OCI-LY3 (cell line): ENCODE data around the gene HDDC2.
"Not testable (repeated sequence)": the region's sequence is repeated elsewhere in the genome, so short reads cannot be mapped to it uniquely, and the experiment has no call there.

Source experiments
- H2AFZ ChIP-seq: fragments of 200-600, 300-600 bp; shearing (Covaris generic); 2 replicates; pipeline ENCODE4 v1.6.0; 2014; ENCODE audit warnings: antibody characterized with exemption, low read depth, low read length
- H3K27ac ChIP-seq: fragments of 200-600, 300-600 bp; sonication (generic); 2 replicates; pipeline ENCODE4 v1.5.1; 2014; ENCODE audit warnings: mild to moderate bottlenecking, low read length, moderate library complexity, mixed read lengths
- H3K27me3 ChIP-seq: fragments of 200-600, 300-600 bp; sonication (generic); 2 replicates; pipeline ENCODE4 v1.6.1; 2014; ENCODE audit warnings: low read depth, low read length, mixed read lengths
- H3K36me3 ChIP-seq: fragments of 200-600, 300-600 bp; sonication (generic); replicated peaks from 2 replicates; pipeline ENCODE3; 2014; ENCODE audit warnings: low read depth, low read length, mixed read lengths
- H3K4me1 ChIP-seq: fragments of 300-600, 200-600 bp; sonication (generic); 2 replicates; pipeline ENCODE4 v1.6.1; 2014; ENCODE audit warnings: low read length, mixed read lengths
- H3K4me2 ChIP-seq: fragments of 200-600, 300-600 bp; sonication (generic); 2 replicates; pipeline ENCODE4 v1.6.1; 2014; ENCODE audit warnings: low read length, mixed read lengths
- H3K4me3 ChIP-seq: fragments of 300-600, 200-600 bp; sonication (generic); 2 replicates; pipeline ENCODE4 v1.5.1; 2014; ENCODE audit warnings: antibody characterized with exemption, mild to moderate bottlenecking, low read length, moderate library complexity
- H3K79me2 ChIP-seq: fragments of 300-600, 200-600 bp; shearing (Covaris generic); 2 replicates; pipeline ENCODE4 v1.6.1; 2014; ENCODE audit warnings: mild to moderate bottlenecking, low read length, mixed read lengths
- H3K9ac ChIP-seq: fragments of 300-600, 200-600 bp; shearing (Covaris generic); 2 replicates; pipeline ENCODE4 v1.6.0; 2014; ENCODE audit warnings: mild to moderate bottlenecking, low read length, moderate library complexity
- H3K9me3 ChIP-seq: fragments of 200-600, 300-600 bp; shearing (Covaris generic); 2 replicates; pipeline ENCODE4 v1.6.1; 2014; ENCODE audit warnings: low read length, mixed read lengths; ENCODE audit not compliant: insufficient read depth
- H4K20me1 ChIP-seq: fragments of 200-600, 300-600 bp; sonication (generic); 2 replicates; pipeline ENCODE4 v1.6.1; 2016; ENCODE audit warnings: low read length, mixed read lengths; ENCODE audit not compliant: insufficient read depth
- EZH2phosphoT487 ChIP-seq: fragments of 200-600 bp; shearing (Covaris generic); IDR thresholded peaks from 2 replicates; pipeline ENCODE4 v1.6.1; 2018; ENCODE audit warnings: antibody characterized with exemption, mixed run types, low read depth
- TF ChIP-seq, protein P1 (sequence below): fragments of 200-600, 300-600 bp; sonication (generic); IDR thresholded peaks from 2 replicates; pipeline ENCODE4 v1.5.1; 2014; ENCODE audit warnings: antibody characterized with exemption, low read length, low read depth

HDDC2 gene

GRCh38 chr6:125285353-125285752 lies 16.4 kb downstream of the HDDC2 start:
- peaks cover 13% of the 10 kb centered on the region for H3K36me3 ChIP-seq
- H3K9me3 ChIP-seq = no peaks in the 10 kb centered on the region
- TF ChIP-seq EZH2phosphoT487 = no peak
- TF ChIP-seq, protein P1, sequence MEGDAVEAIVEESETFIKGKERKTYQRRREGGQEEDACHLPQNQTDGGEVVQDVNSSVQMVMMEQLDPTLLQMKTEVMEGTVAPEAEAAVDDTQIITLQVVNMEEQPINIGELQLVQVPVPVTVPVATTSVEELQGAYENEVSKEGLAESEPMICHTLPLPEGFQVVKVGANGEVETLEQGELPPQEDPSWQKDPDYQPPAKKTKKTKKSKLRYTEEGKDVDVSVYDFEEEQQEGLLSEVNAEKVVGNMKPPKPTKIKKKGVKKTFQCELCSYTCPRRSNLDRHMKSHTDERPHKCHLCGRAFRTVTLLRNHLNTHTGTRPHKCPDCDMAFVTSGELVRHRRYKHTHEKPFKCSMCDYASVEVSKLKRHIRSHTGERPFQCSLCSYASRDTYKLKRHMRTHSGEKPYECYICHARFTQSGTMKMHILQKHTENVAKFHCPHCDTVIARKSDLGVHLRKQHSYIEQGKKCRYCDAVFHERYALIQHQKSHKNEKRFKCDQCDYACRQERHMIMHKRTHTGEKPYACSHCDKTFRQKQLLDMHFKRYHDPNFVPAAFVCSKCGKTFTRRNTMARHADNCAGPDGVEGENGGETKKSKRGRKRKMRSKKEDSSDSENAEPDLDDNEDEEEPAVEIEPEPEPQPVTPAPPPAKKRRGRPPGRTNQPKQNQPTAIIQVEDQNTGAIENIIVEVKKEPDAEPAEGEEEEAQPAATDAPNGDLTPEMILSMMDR = no peak
- no peak overlapping the region for H3K9ac ChIP-seq
- no peak overlapping the region for H3K27ac ChIP-seq
- no peaks in the 10 kb centered on the region for H3K27me3 ChIP-seq
- H3K4me1 ChIP-seq = no peaks in the 10 kb centered on the region
- no peaks in the 10 kb centered on the region for H4K20me1 ChIP-seq
- H3K4me3 ChIP-seq = no peak overlapping the region
- peaks cover 3% of the 10 kb centered on the region; the same call in 1 of the 2 replicates for H3K79me2 ChIP-seq
- H2AFZ ChIP-seq = no peak overlapping the region
- no peak overlapping the region for H3K4me2 ChIP-seq

GRCh38 chr6:125282470-125282869 lies 19.3 kb downstream of the HDDC2 start:
- not testable (repeated sequence) for H3K79me2 ChIP-seq, H3K36me3 ChIP-seq, H3K4me3 ChIP-seq

GRCh38 chr6:125280370-125281035 lies 21.3 kb downstream of the HDDC2 start:
- H4K20me1 ChIP-seq, H3K79me2 ChIP-seq, H3K4me1 ChIP-seq, H3K27me3 ChIP-seq, H3K4me3 ChIP-seq, H3K9ac ChIP-seq, H3K27ac ChIP-seq, H3K9me3 ChIP-seq, H2AFZ ChIP-seq, H3K36me3 ChIP-seq, H3K4me2 ChIP-seq: not testable (repeated sequence)

More at GRCh38 chr6:125282470-125282869, 19.3 kb downstream of the HDDC2 start:
- H3K4me2 ChIP-seq, H3K27ac ChIP-seq, H4K20me1 ChIP-seq, H3K9ac ChIP-seq, H2AFZ ChIP-seq, H3K9me3 ChIP-seq, H3K27me3 ChIP-seq, H3K4me1 ChIP-seq: not testable (repeated sequence)

DNA sequence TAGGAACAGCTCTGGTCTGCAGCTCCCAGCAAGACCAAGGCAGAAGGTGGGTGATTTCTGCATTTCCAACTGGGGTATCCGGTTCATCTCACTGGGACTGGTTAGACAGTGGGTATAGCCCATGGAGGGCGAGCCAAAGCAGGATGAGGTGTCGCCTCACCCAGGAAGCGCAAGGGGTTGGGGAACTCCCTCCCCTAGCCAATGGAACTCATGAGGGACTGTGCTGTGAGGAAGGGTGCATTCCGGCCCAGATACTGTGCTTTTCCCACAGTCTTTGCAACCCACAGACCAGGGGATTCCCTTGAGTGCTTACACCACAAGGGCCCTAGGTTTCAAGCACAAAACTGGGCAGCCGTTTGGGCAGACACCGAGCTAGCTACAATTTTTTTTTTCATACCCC lies 21.8 kb downstream of the HDDC2 start:
- Histone ChIP-seq H3K4me2 (no peak overlapping the region), H3K4me1 (no peaks in the 10 kb centered on the region), H3K79me2 (peaks cover 3% of the 10 kb centered on the region; the same call in 1 of the 2 replicates), H3K27me3 (no peaks in the 10 kb centered on the region), H3K36me3 (peaks cover 5% of the 10 kb centered on the region), H3K4me3 (no peak overlapping the region), H3K9ac (no peak overlapping the region), H3K27ac (no peak overlapping the region), H3K9me3 (no peaks in the 10 kb centered on the region), H2AFZ (no peak overlapping the region), H4K20me1 (no peaks in the 10 kb centered on the region)
- TF ChIP-seq EZH2phosphoT487 = no peak
- TF ChIP-seq, protein P1 = no peak

GRCh38 chr6:125277838-125278237 lies 23.9 kb downstream of the HDDC2 start:
- Histone ChIP-seq H3K79me2 (peaks cover 3% of the 10 kb centered on the region; the same call in 1 of the 2 replicates), H3K9me3 (no peaks in the 10 kb centered on the region), H4K20me1 (no peaks in the 10 kb centered on the region), H3K9ac (no peak overlapping the region), H3K4me1 (no peaks in the 10 kb centered on the region), H2AFZ (no peak overlapping the region), H3K4me3 (no peak overlapping the region), H3K27ac (no peak overlapping the region), H3K4me2 (no peak overlapping the region), H3K36me3 (peaks cover 7% of the 10 kb centered on the region), H3K27me3 (no peaks in the 10 kb centered on the region)
- no peak for TF ChIP-seq EZH2phosphoT487
- TF ChIP-seq, protein P1 = no peak
